ENCODE data around the gene NTN1. TPM values are rescaled to one million over a fixed set of nuclear protein-coding genes. Genes with fewer than 3 reads are reported as not detected.

NTN1 gene
- total and polyA plus RNA-seq, 2 donors: 9.7 to 23.9 TPM

- Histone ChIP-seq H3K27ac (ENCODE audit: low read depth) (no peak overlapping the region), H3K4me3 (ENCODE audit: low read depth, low read length) (no peak overlapping the region), H3K36me3 (ENCODE audit: insufficient read depth) (no peaks in the 10 kb centered on the region), H3K4me1 (ENCODE audit: insufficient read depth) (no peaks in the 10 kb centered on the region)
- no peak for DNase-seq (ENCODE audit: extremely low spot score)
- WGBS: 78% methylated on average over 9 of the region's 9 CpGs
These were observed 41.1 kb downstream of the NTN1 start for GRCh38 chr17:9062399-9062902.

- Histone ChIP-seq H3K4me3 (ENCODE audit: low read depth, low read length) (no peak overlapping the region), H3K4me1 (ENCODE audit: insufficient read depth) (no peaks in the 10 kb centered on the region), H3K36me3 (ENCODE audit: insufficient read depth) (no peaks in the 10 kb centered on the region), H3K27ac (ENCODE audit: low read depth) (no peak overlapping the region)
- no peak for DNase-seq (ENCODE audit: extremely low spot score)
- WGBS: 84% methylated on average over 6 of the region's 6 CpGs
These were observed 43.1 kb downstream of the NTN1 start for GRCh38 chr17:9064311-9064834.

GRCh38 chr17:9071016-9071415 is 49.7 kb downstream of the NTN1 start:
- no peak for DNase-seq (ENCODE audit: extremely low spot score)
- Histone ChIP-seq H3K4me3 (ENCODE audit: low read depth, low read length) (no peak overlapping the region), H3K36me3 (ENCODE audit: insufficient read depth) (no peaks in the 10 kb centered on the region), H3K27ac (ENCODE audit: low read depth) (no peak overlapping the region), H3K4me1 (ENCODE audit: insufficient read depth) (no peaks in the 10 kb centered on the region)
- WGBS: 89% methylated on average over 10 of the region's 10 CpGs

GRCh38 chr17:9071811-9072498 is 50.6 kb downstream of the NTN1 start:
- Histone ChIP-seq H3K4me1 (ENCODE audit: insufficient read depth) (no peaks in the 10 kb centered on the region), H3K4me3 (ENCODE audit: low read depth, low read length) (no peak overlapping the region), H3K36me3 (ENCODE audit: insufficient read depth) (no peaks in the 10 kb centered on the region), H3K27ac (ENCODE audit: low read depth) (no peak overlapping the region)
- DNase-seq (ENCODE audit: extremely low spot score): no peak
- 43% methylated on average over 12 of the region's 12 CpGs for WGBS

- H3K36me3 ChIP-seq (ENCODE audit: insufficient read depth): no peaks in the 10 kb centered on the region
- no peak for DNase-seq (ENCODE audit: extremely low spot score)
- no peak overlapping the region for H3K4me3 ChIP-seq (ENCODE audit: low read depth, low read length)
- H3K27ac ChIP-seq (ENCODE audit: low read depth): peak overlapping the region; percentile 26
- 40% methylated on average over 17 of the region's 17 CpGs for WGBS
- H3K4me1 ChIP-seq (ENCODE audit: insufficient read depth): no peaks in the 10 kb centered on the region
These were observed 51.5 kb downstream of the NTN1 start for GRCh38 chr17:9072696-9073339.

- H3K36me3 ChIP-seq (ENCODE audit: insufficient read depth): no peaks in the 10 kb centered on the region
- H3K4me3 ChIP-seq (ENCODE audit: low read depth, low read length): no peak overlapping the region
- WGBS: 89% methylated on average over 16 of the region's 16 CpGs
- DNase-seq (ENCODE audit: extremely low spot score): no peak
- no peak overlapping the region for H3K27ac ChIP-seq (ENCODE audit: low read depth)
- no peaks in the 10 kb centered on the region for H3K4me1 ChIP-seq (ENCODE audit: insufficient read depth)
These were observed 52.8 kb downstream of the NTN1 start for GRCh38 chr17:9074131-9074530.

GRCh38 chr17:9079461-9080103 is 58.3 kb downstream of the NTN1 start:
- no peaks in the 10 kb centered on the region for H3K4me1 ChIP-seq (ENCODE audit: insufficient read depth)
- WGBS: 81% methylated on average over 4 of the region's 4 CpGs
- no peaks in the 10 kb centered on the region for H3K36me3 ChIP-seq (ENCODE audit: insufficient read depth)
- no peak overlapping the region for H3K27ac ChIP-seq (ENCODE audit: low read depth)
- DNase-seq (ENCODE audit: extremely low spot score): no peak
- no peak overlapping the region for H3K4me3 ChIP-seq (ENCODE audit: low read depth, low read length)

- DNase-seq (ENCODE audit: extremely low spot score): no peak
- 80% methylated on average over 7 of the region's 7 CpGs for WGBS
- no peak overlapping the region for H3K27ac ChIP-seq (ENCODE audit: low read depth)
- no peak overlapping the region for H3K4me3 ChIP-seq (ENCODE audit: low read depth, low read length)
- no peaks in the 10 kb centered on the region for H3K36me3 ChIP-seq (ENCODE audit: insufficient read depth)
- H3K4me1 ChIP-seq (ENCODE audit: insufficient read depth): no peaks in the 10 kb centered on the region
These were observed 59.1 kb downstream of the NTN1 start for GRCh38 chr17:9080296-9080914.

GRCh38 chr17:9080983-9081382 is 59.7 kb downstream of the NTN1 start:
- Histone ChIP-seq H3K4me1 (ENCODE audit: insufficient read depth) (no peaks in the 10 kb centered on the region), H3K36me3 (ENCODE audit: insufficient read depth) (no peaks in the 10 kb centered on the region), H3K4me3 (ENCODE audit: low read depth, low read length) (no peak overlapping the region), H3K27ac (ENCODE audit: low read depth) (no peak overlapping the region)
- DNase-seq (ENCODE audit: extremely low spot score): no peak
- WGBS: 61% methylated on average over 3 of the region's 3 CpGs

- Histone ChIP-seq H3K36me3 (ENCODE audit: insufficient read depth) (no peaks in the 10 kb centered on the region), H3K4me1 (ENCODE audit: insufficient read depth) (no peaks in the 10 kb centered on the region), H3K27ac (ENCODE audit: low read depth) (no peak overlapping the region), H3K4me3 (ENCODE audit: low read depth, low read length) (no peak overlapping the region)
- 97% methylated on average over 4 of the region's 4 CpGs for WGBS
- DNase-seq (ENCODE audit: extremely low spot score): no peak
These were observed 65.3 kb downstream of the NTN1 start for GRCh38 chr17:9086577-9086976.

GRCh38 chr17:9087921-9088320 is 66.6 kb downstream of the NTN1 start:
- WGBS: 90% methylated on average over 9 of the region's 9 CpGs
- H3K4me3 ChIP-seq (ENCODE audit: low read depth, low read length): no peak overlapping the region
- H3K4me1 ChIP-seq (ENCODE audit: insufficient read depth): no peaks in the 10 kb centered on the region
- no peaks in the 10 kb centered on the region for H3K36me3 ChIP-seq (ENCODE audit: insufficient read depth)
- DNase-seq (ENCODE audit: extremely low spot score): no peak
- H3K27ac ChIP-seq (ENCODE audit: low read depth): no peak overlapping the region

- H3K4me1 ChIP-seq (ENCODE audit: insufficient read depth): no peaks in the 10 kb centered on the region
- no peak overlapping the region for H3K27ac ChIP-seq (ENCODE audit: low read depth)
- no peak overlapping the region for H3K4me3 ChIP-seq (ENCODE audit: low read depth, low read length)
- 75% methylated on average over 9 of the region's 9 CpGs for WGBS
- DNase-seq (ENCODE audit: extremely low spot score): no peak
- no peaks in the 10 kb centered on the region for H3K36me3 ChIP-seq (ENCODE audit: insufficient read depth)
These were observed 69.4 kb downstream of the NTN1 start for GRCh38 chr17:9090641-9091096.

- 87% methylated on average over 1 of the region's 1 CpG for WGBS
- no peaks in the 10 kb centered on the region for H3K4me1 ChIP-seq (ENCODE audit: insufficient read depth)
- no peaks in the 10 kb centered on the region for H3K36me3 ChIP-seq (ENCODE audit: insufficient read depth)
- DNase-seq (ENCODE audit: extremely low spot score): no peak
- H3K27ac ChIP-seq (ENCODE audit: low read depth): no peak overlapping the region
- H3K4me3 ChIP-seq (ENCODE audit: low read depth, low read length): no peak overlapping the region
These were observed 72.9 kb downstream of the NTN1 start for GRCh38 chr17:9094193-9094592.
